Hematopoietic multipotent progenitor cell treated with erythropoietin and hydrocortisone succinate and interleukin-3 and kit ligand, for 6 days (in vitro differentiated cells): ENCODE results near the gene XPO4.
"Not testable (repeated sequence)": the region's sequence is repeated elsewhere in the genome, so short reads cannot be mapped to it uniquely, and the experiment has no call there.

Source experiments
- DNase-seq: peaks from one replicate; pipeline ENCODE4 v3.0.0-alpha.2; 2015

Gene XPO4

GRCh38 chr13:20780317-20780716, 122.2 kb downstream of the XPO4 start:
- no peak for DNase-seq

- DNase-seq, result no peak
These were observed 123.1 kb downstream of the XPO4 start for GRCh38 chr13:20779405-20779804.

GRCh38 chr13:20778311-20778710, 124.2 kb downstream of the XPO4 start:
- DNase-seq, result peak; percentile 45

- DNase-seq, result no peak
These were observed 125.8 kb downstream of the XPO4 start for GRCh38 chr13:20776751-20777150.

GRCh38 chr13:20775961-20776360, 126.6 kb downstream of the XPO4 start:
- no peak for DNase-seq

- DNase-seq, result no peak
These were observed 127.8 kb downstream of the XPO4 start for GRCh38 chr13:20774746-20775145.

GRCh38 chr13:20773194-20774080, 129.1 kb downstream of the XPO4 start, which contains the start of gene EEF1AKMT1:
Gene EEF1AKMT1 (minus strand): TSS chr13:20773961. CDS start chr13:20757598, 16,363 bp downstream.
- DNase-seq, result peak; percentile 96

- DNase-seq, result peak; percentile 43
These were observed 130.0 kb downstream of the XPO4 start for GRCh38 chr13:20772401-20773131.

GRCh38 chr13:20769834-20770233, 132.7 kb downstream of the XPO4 start:
- DNase-seq, result no peak

- no peak for DNase-seq
These were observed 133.5 kb downstream of the XPO4 start for GRCh38 chr13:20769091-20769490.

GRCh38 chr13:20767309-20767943, 135.1 kb downstream of the XPO4 start:
- DNase-seq, result no peak

GRCh38 chr13:20760872-20761271, 141.7 kb downstream of the XPO4 start:
- no peak for DNase-seq

GRCh38 chr13:20754009-20754408, 148.5 kb downstream of the XPO4 start:
- DNase-seq, result no peak

GRCh38 chr13:20749377-20749776, 153.2 kb downstream of the XPO4 start:
- DNase-seq, result no peak

- DNase-seq, result not testable (repeated sequence)
These were observed 158.6 kb downstream of the XPO4 start for GRCh38 chr13:20743830-20744404.

- no peak for DNase-seq
These were observed 162.5 kb downstream of the XPO4 start for GRCh38 chr13:20740021-20740420.

GRCh38 chr13:20738616-20739015, 163.9 kb downstream of the XPO4 start:
- no peak for DNase-seq

- no peak for DNase-seq
These were observed 172.6 kb downstream of the XPO4 start for GRCh38 chr13:20729633-20730585.

- DNase-seq, result no peak
These were observed 173.8 kb downstream of the XPO4 start for GRCh38 chr13:20728579-20729311.

GRCh38 chr13:20727856-20728255, 174.7 kb downstream of the XPO4 start:
- no peak for DNase-seq
